ENCODE data around the gene SLC30A9.

The SLC30A9 gene

DNA sequence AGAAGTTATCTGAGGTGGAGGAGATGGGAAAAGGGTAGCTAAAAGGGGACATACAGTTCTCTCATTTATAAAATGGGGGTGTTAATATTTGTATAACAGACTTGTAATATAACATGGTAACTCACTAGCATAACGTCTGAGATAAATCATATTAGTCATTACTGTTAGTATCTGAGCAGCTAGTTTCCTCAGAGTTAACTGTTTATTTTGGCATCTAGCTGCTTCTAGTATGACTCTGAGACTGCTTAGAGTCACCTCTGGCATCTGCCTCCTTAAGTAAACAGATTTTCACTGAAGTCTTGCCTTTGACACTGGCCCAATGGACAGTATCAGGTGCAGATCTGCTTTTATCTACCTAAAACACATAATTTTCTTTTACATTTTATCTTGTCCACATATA is 58.1 kb downstream of the SLC30A9 start:
- Histone ChIP-seq H3K4me3 (ENCODE audit: low read length) (no peak overlapping the region), H3K9ac (ENCODE audit: low read length) (no peak overlapping the region), H3K27ac (ENCODE audit: low read depth, low read length) (no peak overlapping the region), H3K4me1 (ENCODE audit: control insufficient read depth, insufficient read depth, low read length) (no peaks in the 10 kb centered on the region), H3K27me3 (ENCODE audit: control insufficient read depth, insufficient read depth, low read length) (no peaks in the 10 kb centered on the region), H3K36me3 (ENCODE audit: control insufficient read depth, insufficient read depth, low read length) (no peaks in the 10 kb centered on the region)

DNA sequence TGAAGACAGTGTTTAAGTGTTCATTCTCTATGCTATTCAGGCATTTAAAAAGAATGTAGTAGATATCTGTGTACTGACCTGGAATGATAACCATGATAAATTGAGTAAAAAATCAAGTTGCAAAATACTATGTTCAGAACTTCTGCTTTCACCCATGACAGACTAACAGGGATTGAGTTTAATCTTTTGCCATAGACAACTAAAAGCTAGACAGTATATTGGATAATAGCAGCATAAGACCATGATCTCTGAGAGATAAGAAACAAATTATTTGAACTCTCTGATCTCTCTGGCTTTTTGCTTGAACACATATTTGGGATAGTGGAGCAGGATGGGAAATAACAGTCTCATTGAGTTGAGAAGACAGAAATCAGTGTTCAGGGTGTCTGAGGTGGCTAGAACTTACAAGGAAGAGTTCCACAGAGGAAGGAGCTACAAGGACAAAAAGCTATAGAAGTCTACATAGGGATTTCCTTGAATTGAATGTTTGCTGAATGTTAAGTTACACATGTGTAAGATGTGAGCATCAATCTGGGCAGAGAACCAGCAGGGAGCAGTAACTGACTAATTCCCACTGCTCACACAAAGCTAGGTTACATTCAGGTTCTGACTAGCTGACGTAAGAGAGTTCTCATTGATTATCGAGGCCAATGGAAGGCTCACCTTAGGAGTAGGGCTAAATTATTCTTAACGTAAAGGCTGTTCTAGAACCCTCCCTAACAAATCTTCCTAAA is 60.4 kb downstream of the SLC30A9 start:
- Histone ChIP-seq H3K27ac (ENCODE audit: low read depth, low read length) (no peak overlapping the region), H3K9ac (ENCODE audit: low read length) (no peak overlapping the region), H3K4me3 (ENCODE audit: low read length) (no peak overlapping the region), H3K36me3 (ENCODE audit: control insufficient read depth, insufficient read depth, low read length) (no peaks in the 10 kb centered on the region), H3K27me3 (ENCODE audit: control insufficient read depth, insufficient read depth, low read length) (no peaks in the 10 kb centered on the region), H3K4me1 (ENCODE audit: control insufficient read depth, insufficient read depth, low read length) (no peaks in the 10 kb centered on the region)

DNA sequence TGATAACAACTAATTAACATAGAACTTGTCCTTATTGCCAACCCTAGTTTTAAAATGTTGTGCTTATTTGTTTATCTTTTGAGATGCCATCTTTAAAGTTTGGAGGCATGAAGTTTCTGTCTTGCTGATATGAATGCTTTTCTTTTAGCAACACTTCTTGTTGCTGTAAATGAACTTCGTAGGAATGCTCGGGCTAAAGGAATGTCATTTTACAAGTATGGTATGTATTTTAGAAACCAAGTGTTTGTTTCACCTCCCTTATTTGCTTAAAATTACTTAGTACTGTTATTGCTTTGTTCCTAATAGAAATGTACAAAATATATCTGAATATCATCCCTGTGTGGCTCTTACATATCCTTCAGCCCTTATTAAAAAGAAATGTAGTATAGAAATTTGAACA is 76.1 kb downstream of the SLC30A9 start:
- H3K9ac ChIP-seq (ENCODE audit: low read length) = no peak overlapping the region
- H3K27me3 ChIP-seq (ENCODE audit: control insufficient read depth, insufficient read depth, low read length) = no peaks in the 10 kb centered on the region
- peaks cover 5% of the 10 kb centered on the region for H3K36me3 ChIP-seq (ENCODE audit: control insufficient read depth, insufficient read depth, low read length)
- H3K27ac ChIP-seq (ENCODE audit: low read depth, low read length) = no peak overlapping the region
- no peaks in the 10 kb centered on the region for H3K4me1 ChIP-seq (ENCODE audit: control insufficient read depth, insufficient read depth, low read length)
- no peak overlapping the region for H3K4me3 ChIP-seq (ENCODE audit: low read length)

DNA sequence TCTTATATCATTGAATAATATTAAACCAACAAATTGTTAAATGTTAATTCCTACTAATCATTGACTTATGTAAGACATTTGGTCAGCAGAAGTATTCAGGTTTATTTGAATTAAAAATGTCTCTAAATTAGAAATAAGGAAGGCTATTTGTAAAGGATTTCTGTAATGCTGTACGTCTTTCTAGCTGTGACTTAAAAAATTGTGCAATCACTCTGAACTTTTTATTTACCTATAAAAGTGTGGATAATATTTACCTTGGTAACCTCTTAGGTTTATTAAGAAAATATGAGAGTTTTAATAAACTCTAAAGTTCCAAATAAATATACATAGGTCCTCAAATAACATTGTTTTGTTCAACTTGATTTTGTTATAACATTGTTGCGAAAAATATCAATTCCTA is 76.9 kb downstream of the SLC30A9 start:
- Histone ChIP-seq H3K27me3 (ENCODE audit: control insufficient read depth, insufficient read depth, low read length) (no peaks in the 10 kb centered on the region), H3K4me3 (ENCODE audit: low read length) (no peak overlapping the region), H3K36me3 (ENCODE audit: control insufficient read depth, insufficient read depth, low read length) (peaks cover 5% of the 10 kb centered on the region), H3K9ac (ENCODE audit: low read length) (no peak overlapping the region), H3K4me1 (ENCODE audit: control insufficient read depth, insufficient read depth, low read length) (no peaks in the 10 kb centered on the region), H3K27ac (ENCODE audit: low read depth, low read length) (no peak overlapping the region)

DNA sequence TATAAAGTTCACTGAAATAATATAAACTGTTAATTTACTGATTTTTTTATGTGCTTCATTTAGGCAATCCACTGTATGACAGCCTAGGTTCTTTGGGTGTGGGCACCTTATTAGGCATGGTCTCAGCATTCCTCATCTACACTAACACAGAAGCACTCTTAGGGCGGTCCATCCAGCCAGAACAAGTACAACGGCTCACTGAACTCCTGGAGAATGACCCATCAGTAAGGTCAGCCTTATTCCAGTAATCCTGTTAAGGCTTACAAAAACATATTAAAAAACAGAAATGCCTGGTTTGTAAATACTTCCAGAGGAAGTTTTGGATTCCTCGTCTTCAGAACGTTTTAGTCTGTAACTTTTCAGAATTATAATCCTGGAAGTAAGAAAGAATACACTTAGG is 80.1 kb downstream of the SLC30A9 start:
- H3K4me1 ChIP-seq (ENCODE audit: control insufficient read depth, insufficient read depth, low read length) = no peaks in the 10 kb centered on the region
- H3K9ac ChIP-seq (ENCODE audit: low read length) = no peak overlapping the region
- H3K36me3 ChIP-seq (ENCODE audit: control insufficient read depth, insufficient read depth, low read length) = peaks cover 5% of the 10 kb centered on the region
- no peak overlapping the region for H3K27ac ChIP-seq (ENCODE audit: low read depth, low read length)
- H3K4me3 ChIP-seq (ENCODE audit: low read length) = no peak overlapping the region
- no peaks in the 10 kb centered on the region for H3K27me3 ChIP-seq (ENCODE audit: control insufficient read depth, insufficient read depth, low read length)

DNA sequence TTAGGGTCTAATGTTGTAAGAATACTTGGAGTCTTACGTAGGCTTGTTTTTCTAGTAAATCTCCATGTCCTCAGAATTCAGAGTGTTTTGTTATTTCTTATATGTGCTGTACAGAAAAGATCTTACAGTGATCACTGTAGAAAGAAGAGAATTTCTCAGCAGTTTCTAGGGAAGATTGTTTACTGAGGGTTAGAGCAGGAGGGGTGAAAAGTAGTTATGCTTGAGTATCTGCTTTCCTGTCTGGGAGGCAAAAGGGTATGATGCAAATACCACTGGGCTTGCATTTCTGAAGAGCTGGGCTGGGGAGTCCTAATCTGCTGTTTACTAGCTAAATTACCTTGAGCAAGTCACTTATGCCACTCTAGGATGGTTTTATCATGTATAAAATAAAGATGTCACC is 84.0 kb downstream of the SLC30A9 start:
- Histone ChIP-seq H3K36me3 (ENCODE audit: control insufficient read depth, insufficient read depth, low read length) (peaks cover 5% of the 10 kb centered on the region), H3K4me1 (ENCODE audit: control insufficient read depth, insufficient read depth, low read length) (no peaks in the 10 kb centered on the region), H3K4me3 (ENCODE audit: low read length) (no peak overlapping the region), H3K9ac (ENCODE audit: low read length) (no peak overlapping the region), H3K27me3 (ENCODE audit: control insufficient read depth, insufficient read depth, low read length) (no peaks in the 10 kb centered on the region), H3K27ac (ENCODE audit: low read depth, low read length) (no peak overlapping the region)

DNA sequence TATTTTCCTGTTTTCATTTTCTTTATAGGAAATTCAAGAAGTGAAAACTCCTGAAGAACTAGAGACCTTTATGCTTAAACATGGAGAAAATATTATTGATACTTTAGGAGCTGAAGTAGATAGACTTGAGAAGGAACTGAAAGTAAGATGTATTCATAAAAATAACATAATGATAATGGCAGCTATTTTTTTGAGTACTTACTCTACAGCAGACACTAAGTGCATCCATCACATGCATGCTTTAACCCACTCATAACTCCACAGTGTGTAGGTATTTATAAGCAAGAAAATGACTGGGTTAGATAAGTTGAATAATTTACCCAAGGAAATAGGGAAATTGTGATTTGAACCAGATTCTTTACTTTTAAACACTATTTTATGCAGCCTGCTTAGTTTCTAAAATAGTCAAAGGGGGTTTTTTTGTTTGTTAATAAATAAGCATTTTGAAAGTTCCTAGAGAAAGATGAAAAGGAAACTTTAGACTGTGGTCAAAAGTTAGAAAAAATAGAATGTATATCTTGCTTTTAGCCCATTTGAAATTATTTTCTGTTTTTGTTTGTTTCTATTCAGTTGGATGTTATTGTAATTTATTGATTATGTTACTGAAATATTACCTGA is 88.0 kb downstream of the SLC30A9 start:
- H3K4me3 ChIP-seq (ENCODE audit: low read length) = no peak overlapping the region

DNA sequence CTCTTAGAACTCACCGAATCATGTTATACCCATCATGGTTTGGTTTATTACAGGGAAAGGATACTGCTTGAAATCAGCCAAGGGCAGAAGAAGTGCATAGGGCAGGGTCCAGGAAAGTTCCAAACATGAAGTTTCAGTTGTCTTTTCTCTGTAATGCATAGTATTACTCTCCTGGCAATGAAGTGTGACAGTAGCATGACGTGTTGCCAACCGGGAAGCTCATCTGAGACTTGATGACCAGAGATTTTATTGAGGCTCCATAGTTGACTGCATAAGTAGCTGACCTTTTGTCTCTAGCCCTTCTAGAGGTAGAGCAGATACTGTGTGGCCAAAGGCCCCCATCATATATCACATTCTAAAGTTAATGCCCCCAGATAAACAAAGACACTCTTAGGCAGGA is 90.0 kb downstream of the SLC30A9 start:
- H3K36me3 ChIP-seq (ENCODE audit: control insufficient read depth, insufficient read depth, low read length) = peaks cover 5% of the 10 kb centered on the region
- H3K4me3 ChIP-seq (ENCODE audit: low read length) = no peak overlapping the region
- H3K4me1 ChIP-seq (ENCODE audit: control insufficient read depth, insufficient read depth, low read length) = no peaks in the 10 kb centered on the region
- no peaks in the 10 kb centered on the region for H3K27me3 ChIP-seq (ENCODE audit: control insufficient read depth, insufficient read depth, low read length)
- H3K27ac ChIP-seq (ENCODE audit: low read depth, low read length) = no peak overlapping the region
- H3K9ac ChIP-seq (ENCODE audit: low read length) = no peak overlapping the region

More for the DNA sequence above, 88.0 kb downstream of the SLC30A9 start:
- Histone ChIP-seq H3K36me3 (ENCODE audit: control insufficient read depth, insufficient read depth, low read length) (peaks cover 3% of the 10 kb centered on the region), H3K27ac (ENCODE audit: low read depth, low read length) (no peak overlapping the region), H3K27me3 (ENCODE audit: control insufficient read depth, insufficient read depth, low read length) (no peaks in the 10 kb centered on the region), H3K4me1 (ENCODE audit: control insufficient read depth, insufficient read depth, low read length) (no peaks in the 10 kb centered on the region), H3K9ac (ENCODE audit: low read length) (no peak overlapping the region)

DNA sequence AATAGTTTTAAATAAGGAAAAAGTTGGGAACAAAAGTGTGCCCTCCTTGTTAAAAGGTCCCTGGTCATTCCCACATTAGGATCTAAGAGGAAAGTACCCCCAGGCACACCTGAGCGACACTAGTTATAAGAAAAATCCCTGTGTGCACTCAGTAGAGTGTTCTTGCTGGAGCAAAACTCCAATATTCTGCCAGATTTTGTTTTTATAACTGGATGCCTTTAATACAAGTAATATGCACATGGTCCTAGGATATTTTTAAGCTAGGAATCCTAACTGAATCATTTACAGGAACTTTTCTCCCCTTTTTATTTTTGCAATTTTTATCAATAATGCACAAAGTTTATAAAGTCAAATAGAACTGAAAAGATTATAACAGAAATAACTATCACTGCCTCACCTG is 93.5 kb downstream of the SLC30A9 start:
- Histone ChIP-seq H3K36me3 (ENCODE audit: control insufficient read depth, insufficient read depth, low read length) (peaks cover 5% of the 10 kb centered on the region), H3K4me1 (ENCODE audit: control insufficient read depth, insufficient read depth, low read length) (no peaks in the 10 kb centered on the region), H3K9ac (ENCODE audit: low read length) (no peak overlapping the region), H3K4me3 (ENCODE audit: low read length) (no peak overlapping the region), H3K27ac (ENCODE audit: low read depth, low read length) (no peak overlapping the region), H3K27me3 (ENCODE audit: control insufficient read depth, insufficient read depth, low read length) (no peaks in the 10 kb centered on the region)

DNA sequence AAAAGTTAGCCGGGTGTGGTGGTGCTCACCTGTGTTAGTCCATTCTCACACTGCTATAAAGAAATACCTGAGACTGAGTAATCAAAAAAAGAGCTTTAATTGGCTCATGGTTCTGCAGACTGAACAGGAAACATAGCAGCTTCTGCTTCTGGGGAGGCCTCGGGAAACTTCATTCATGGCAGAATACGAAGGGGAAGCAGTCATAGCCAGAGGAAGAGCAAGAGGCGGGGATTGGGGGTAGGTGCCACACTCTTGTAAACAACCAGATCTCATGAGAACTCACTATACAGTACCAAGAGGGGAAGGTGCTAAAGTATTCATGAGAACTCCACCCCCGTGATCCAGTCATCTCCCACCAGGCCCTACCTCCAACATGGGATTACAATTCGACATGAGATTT is 98.1 kb downstream of the SLC30A9 start:
- Histone ChIP-seq H3K9ac (ENCODE audit: low read length) (no peak overlapping the region), H3K36me3 (ENCODE audit: control insufficient read depth, insufficient read depth, low read length) (peaks cover 2% of the 10 kb centered on the region), H3K4me3 (ENCODE audit: low read length) (no peak overlapping the region), H3K4me1 (ENCODE audit: control insufficient read depth, insufficient read depth, low read length) (no peaks in the 10 kb centered on the region), H3K27me3 (ENCODE audit: control insufficient read depth, insufficient read depth, low read length) (no peaks in the 10 kb centered on the region), H3K27ac (ENCODE audit: low read depth, low read length) (no peak overlapping the region)

DNA sequence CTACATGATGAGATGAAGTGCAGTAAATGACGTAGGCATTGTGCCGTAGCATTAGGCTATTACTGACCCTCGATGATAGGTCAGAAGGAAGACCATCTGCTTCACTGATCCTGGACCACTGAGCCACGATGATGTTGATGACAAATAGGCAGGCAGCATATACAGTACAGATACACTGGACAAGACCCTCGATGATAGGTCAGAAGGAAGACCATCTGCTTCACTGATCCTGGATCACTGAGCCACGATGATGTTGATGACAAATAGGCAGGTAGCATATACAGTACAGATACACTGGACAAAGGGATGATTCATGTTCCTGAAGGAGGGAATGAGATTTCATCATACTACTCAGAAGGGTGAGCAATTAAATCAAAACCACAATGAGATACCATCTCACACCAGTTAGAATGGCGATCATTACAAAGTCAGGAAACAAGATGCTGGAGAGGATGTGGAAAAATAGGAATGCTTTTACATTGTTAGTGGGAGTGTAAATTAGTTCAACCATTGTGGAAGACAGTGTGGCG is 111.2 kb downstream of the SLC30A9 start:
- no peak overlapping the region for H3K9ac ChIP-seq (ENCODE audit: low read length)
- H3K27ac ChIP-seq (ENCODE audit: low read depth, low read length) = no peak overlapping the region
- H3K36me3 ChIP-seq (ENCODE audit: control insufficient read depth, insufficient read depth, low read length) = no peaks in the 10 kb centered on the region
- no peaks in the 10 kb centered on the region for H3K27me3 ChIP-seq (ENCODE audit: control insufficient read depth, insufficient read depth, low read length)
- no peak overlapping the region for H3K4me3 ChIP-seq (ENCODE audit: low read length)
- H3K4me1 ChIP-seq (ENCODE audit: control insufficient read depth, insufficient read depth, low read length) = no peaks in the 10 kb centered on the region

DNA sequence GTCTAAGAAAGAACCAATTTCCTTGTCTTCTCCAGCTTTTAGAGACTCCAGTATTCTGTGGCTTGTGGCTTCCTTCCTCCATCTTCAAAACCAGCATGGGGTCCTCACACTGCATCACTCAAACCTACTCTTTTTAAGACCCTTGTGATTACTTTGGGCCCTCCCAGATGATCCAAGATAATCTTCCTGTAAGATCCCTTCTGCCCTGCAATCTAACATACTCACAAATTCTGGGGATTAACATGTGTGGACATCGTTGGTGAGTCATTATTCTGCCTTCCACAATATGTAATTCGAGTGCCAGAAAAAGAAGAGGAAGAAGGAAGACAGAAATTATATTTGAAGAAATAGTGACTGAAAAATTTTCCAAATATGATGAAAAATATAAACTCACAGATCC is 114.2 kb downstream of the SLC30A9 start:
- no peak overlapping the region for H3K27ac ChIP-seq (ENCODE audit: low read depth, low read length)
- no peak overlapping the region for H3K9ac ChIP-seq (ENCODE audit: low read length)
- H3K4me1 ChIP-seq (ENCODE audit: control insufficient read depth, insufficient read depth, low read length) = no peaks in the 10 kb centered on the region
- H3K27me3 ChIP-seq (ENCODE audit: control insufficient read depth, insufficient read depth, low read length) = no peaks in the 10 kb centered on the region
- H3K4me3 ChIP-seq (ENCODE audit: low read length) = no peak overlapping the region
- H3K36me3 ChIP-seq (ENCODE audit: control insufficient read depth, insufficient read depth, low read length) = no peaks in the 10 kb centered on the region

DNA sequence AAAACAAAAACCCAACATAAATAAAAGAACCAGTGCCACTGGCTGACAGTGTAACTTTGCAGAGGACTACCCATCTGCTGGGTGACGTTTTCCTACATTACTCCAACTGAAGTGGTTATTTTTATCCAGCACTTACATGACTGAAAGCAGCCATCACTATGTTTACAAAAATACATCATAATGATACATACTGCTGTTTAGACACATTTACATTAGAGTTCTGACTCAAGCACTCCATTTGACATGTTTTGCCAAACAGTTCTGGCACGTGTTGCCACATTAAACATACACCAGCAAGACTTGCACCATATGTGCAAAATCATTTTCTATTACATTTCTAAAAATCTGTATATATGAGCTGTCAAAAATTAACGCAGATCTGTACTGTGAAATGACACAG is 122.5 kb downstream of the SLC30A9 start:
- Histone ChIP-seq H3K4me1 (ENCODE audit: control insufficient read depth, insufficient read depth, low read length) (no peaks in the 10 kb centered on the region), H3K27ac (ENCODE audit: low read depth, low read length) (no peak overlapping the region), H3K27me3 (ENCODE audit: control insufficient read depth, insufficient read depth, low read length) (no peaks in the 10 kb centered on the region), H3K36me3 (ENCODE audit: control insufficient read depth, insufficient read depth, low read length) (no peaks in the 10 kb centered on the region), H3K9ac (ENCODE audit: low read length) (no peak overlapping the region), H3K4me3 (ENCODE audit: low read length) (no peak overlapping the region)
